Measurements from ENCODE around the gene SLC26A4. TPM values are rescaled to one million over a fixed set of nuclear protein-coding genes. Genes with fewer than 3 reads are reported as not detected.
"Not testable (repeated sequence)": the region's sequence is repeated elsewhere in the genome, so short reads cannot be mapped to it uniquely, and the experiment has no call there.

SLC26A4 gene
- 3.2 TPM for total RNA-seq

DNA sequence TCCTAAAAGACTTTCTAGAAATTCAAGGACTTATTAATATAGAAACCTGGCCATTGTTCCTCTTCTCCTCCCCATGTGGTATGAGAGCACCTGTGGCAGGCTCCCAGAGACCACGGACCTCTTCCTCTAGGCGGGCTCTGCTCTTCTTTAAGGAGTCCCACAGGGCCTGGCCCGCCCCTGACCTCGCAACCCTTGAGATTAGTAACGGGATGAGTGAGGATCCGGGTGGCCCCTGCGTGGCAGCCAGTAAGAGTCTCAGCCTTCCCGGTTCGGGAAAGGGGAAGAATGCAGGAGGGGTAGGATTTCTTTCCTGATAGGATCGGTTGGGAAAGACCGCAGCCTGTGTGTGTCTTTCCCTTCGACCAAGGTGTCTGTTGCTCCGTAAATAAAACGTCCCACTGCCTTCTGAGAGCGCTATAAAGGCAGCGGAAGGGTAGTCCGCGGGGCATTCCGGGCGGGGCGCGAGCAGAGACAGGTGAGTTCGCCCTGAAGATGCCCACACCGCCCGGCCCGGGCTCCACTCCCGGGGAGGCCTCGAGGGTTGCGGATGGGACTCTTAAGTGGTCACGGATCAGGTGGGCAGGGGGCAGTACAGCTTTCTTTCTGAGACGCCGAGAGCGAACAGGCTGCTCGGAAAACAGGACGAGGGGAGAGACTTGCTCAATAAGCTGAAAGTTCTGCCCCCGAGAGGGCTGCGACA, at the start of gene SLC26A4:
Gene SLC26A4, plus strand, starts transcription at position 448 of the 700 bp plus-strand sequence. CDS start 814 bp downstream, outside the sequence.
- DNase-seq (ENCODE audit: low spot score): no peak
- ATAC-seq: peak; percentile 41
- intact Hi-C loops (cut with DNase I): no loop called here

GRCh38 chr7:107613439-107613838, 47.2 kb upstream of the SLC26A4 start:
- DNase-seq (ENCODE audit: low spot score): no peak
- intact Hi-C loops (cut with DNase I): no loop called here
- ATAC-seq: no peak

GRCh38 chr7:107613948-107614347, 46.7 kb upstream of the SLC26A4 start:
- ATAC-seq (no peak), DNase-seq (ENCODE audit: low spot score) (no peak)
- intact Hi-C loops (cut with DNase I): no loop called here

GRCh38 chr7:107614425-107614824, 46.2 kb upstream of the SLC26A4 start:
- DNase-seq (ENCODE audit: low spot score) (no peak), ATAC-seq (peak; percentile 72)
- intact Hi-C loops (cut with DNase I): no loop called here

DNA sequence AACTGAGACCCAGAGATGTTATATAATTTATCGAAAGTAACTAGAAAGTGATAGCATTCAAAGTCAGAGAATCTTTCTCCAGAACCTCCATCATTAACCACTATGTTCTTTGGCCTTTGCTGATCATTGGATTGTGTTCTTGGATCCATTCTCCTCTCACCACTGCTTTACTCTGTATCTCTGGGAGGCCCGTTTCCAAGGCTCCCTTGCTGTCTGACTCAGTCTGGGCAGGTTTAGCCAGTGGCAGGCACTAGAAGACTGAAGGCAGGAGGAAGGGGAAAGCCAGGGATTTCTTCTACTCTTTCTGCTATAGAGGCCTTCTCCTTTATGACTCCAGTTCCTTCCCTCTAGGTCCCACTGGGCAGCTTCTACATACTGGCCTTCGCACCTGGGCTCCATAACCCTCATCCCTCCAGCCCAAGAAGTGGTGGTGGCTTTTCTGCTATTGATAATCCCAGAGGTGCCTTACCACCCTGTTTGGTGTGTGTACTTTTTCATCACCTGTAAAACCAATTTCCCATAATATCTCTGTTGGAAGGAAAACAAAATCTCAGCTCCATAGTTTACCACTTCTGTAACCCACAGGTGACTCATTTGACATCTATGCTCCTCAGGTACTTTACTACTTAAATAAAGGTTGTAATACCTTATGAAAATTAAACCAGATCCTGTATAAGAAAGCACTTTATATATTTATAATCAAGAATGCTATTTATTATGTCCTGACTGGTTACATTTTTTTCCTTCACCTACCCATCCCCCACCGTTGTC, 44.5 kb upstream of the SLC26A4 start:
- ATAC-seq (peak; percentile 52), DNase-seq (ENCODE audit: low spot score) (no peak)
- intact Hi-C loops (cut with DNase I): no loop called here

DNA sequence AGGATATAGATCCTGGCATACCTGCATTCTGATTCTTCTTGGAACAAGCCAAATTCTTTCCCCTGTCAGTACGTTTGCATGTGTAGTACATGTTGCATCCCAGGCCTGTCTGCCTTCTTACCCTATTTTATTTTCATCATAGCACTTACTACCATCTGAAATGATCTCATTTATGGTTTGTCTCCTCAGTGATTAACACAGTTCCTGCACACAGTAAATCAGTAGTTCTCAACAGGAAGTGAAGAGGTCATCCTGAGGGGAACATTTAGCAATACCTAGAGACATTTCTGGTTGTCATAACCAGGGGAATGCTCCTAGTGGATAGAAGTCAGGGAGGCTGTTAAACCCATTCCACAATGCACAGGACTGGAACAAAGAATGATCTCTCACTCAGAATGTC, 38.2 kb upstream of the SLC26A4 start:
- ATAC-seq (peak; percentile 48), DNase-seq (ENCODE audit: low spot score) (no peak)
- intact Hi-C loops (cut with DNase I): no loop called here

DNA sequence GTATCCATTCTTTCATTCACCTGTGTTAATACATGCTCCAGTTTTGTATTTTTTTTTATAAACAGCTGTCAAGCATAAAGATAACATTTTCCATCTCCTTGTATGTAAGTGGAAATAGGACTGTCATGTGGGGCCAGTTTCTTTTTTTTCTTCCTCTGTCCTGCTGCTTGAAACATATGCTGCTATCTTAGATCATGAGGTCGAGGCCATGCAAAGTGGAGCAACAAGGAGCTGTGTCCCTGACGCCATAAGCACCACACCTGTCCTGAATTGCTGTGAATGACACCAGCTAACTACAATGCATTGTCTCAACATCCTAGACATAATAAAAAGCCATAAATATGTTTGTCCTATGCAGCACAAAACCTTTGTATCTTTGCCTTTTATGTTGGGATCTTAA, 37.7 kb upstream of the SLC26A4 start:
- ATAC-seq (no peak), DNase-seq (ENCODE audit: low spot score) (no peak)
- intact Hi-C loops (cut with DNase I): no loop called here

- DNase-seq (ENCODE audit: low spot score): no peak
- intact Hi-C loops (cut with DNase I): no loop called here
- no peak for ATAC-seq
Observed at GRCh38 chr7:107627002-107627401, 33.6 kb upstream of the SLC26A4 start.

DNA sequence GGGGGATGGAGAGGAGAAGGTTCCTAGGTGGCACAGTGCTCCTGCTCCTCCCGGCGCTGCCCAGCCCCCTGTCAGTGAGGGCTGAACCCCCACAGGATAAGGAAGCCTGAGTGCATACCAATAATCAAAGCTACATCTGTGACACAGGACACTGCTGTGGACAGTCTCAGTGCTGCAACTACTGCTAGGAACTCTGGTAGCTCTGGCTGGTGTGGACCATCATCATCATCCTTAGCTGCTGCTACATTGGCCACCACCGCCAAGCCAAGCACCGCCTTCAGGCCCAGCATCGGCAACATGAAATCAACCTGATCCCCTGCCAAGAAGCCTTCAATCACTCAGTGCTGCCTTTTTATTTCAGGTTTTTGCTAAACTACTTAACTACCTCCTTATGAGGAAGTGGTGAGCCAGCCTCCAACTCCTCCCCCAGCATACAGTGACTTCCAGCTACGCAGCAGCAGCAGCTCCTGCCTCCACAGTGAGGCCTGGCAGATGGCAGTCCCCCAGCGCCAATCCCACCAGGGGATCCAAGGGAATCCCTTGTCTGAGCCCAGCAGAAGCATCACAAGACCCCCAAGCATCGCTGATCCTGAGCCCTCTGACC, 32.1 kb upstream of the SLC26A4 start:
- ATAC-seq (no peak), DNase-seq (ENCODE audit: low spot score) (no peak)
- intact Hi-C loops (cut with DNase I): no loop called here

- ATAC-seq (no peak), DNase-seq (ENCODE audit: low spot score) (no peak)
- intact Hi-C loops (cut with DNase I): no loop called here
Observed at GRCh38 chr7:107630342-107630741, 30.3 kb upstream of the SLC26A4 start.

GRCh38 chr7:107631588-107632491, 28.8 kb upstream of the SLC26A4 start:
- DNase-seq (ENCODE audit: low spot score): no peak
- ATAC-seq: no peak
- intact Hi-C loops (cut with DNase I): no loop called here

- DNase-seq (ENCODE audit: low spot score) (no peak), ATAC-seq (no peak)
- intact Hi-C loops (cut with DNase I): no loop called here
Observed at GRCh38 chr7:107632492-107632865, 28.1 kb upstream of the SLC26A4 start.

DNA sequence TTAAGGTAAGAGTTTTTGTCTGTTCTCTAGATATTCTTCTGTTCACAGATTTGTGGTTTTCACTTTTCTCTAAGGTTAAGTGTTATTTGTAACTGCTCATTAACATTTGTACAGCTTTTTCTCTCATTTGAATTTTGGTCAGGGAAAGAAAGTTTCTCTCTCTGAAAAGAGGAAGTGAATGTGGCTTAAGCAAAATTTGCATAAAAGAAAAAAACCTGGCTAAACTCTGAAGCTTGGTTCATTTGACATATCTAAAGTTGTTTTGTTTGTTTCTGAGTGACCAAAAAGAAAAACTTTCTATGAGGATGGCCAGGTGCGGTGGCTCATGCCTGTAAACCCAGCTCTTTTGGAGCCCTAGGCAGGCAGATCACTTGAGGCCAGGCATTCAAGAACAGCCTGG, 22.0 kb upstream of the SLC26A4 start:
- intact Hi-C loops (cut with DNase I): no loop called here
- DNase-seq (ENCODE audit: low spot score): no peak
- ATAC-seq: no peak

- DNase-seq (ENCODE audit: low spot score); intact Hi-C loops (cut with DNase I); ATAC-seq: not testable (repeated sequence)
Observed at GRCh38 chr7:107639070-107639469, 21.6 kb upstream of the SLC26A4 start.

DNA sequence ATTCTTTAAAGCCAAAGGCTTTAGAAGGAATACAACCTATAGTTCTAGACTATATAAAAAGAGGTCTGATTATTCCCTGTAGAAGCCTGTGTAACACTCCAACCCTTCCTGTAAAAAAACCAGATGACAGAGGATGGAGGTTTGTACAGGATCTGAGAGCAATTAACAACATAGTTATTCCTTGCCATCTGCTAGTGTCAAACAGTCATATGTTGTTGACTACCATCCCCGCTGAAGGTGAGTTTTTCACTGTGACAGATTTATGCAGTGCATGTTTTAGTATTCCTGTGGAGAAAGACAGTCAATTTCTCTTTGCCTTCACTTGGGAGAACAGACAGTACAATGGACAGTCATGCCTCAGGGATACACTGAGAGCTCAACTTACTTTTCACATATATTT, 19.0 kb upstream of the SLC26A4 start:
- ATAC-seq: no peak
- intact Hi-C loops (cut with DNase I): no loop called here
- DNase-seq (ENCODE audit: low spot score): no peak

DNA sequence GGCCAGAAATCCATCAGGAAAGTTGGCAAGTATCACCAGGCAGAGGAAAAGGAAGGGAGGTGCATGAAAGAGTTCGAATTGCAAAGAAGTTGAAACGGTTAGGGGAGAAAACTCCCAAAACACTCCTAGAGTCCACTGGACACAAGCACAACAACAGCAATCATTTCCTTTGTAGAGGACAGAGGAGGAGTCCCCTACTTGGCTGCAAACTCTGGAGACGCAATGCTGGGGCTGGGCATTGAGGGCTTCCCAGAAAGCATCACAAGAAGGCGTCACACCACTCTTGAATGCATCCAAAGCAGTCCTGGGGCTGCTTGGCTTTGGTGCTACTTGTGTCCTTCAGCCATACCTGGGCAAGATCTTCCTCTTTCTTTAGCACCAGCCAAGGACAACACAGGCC, 18.1 kb upstream of the SLC26A4 start:
- DNase-seq (ENCODE audit: low spot score): no peak
- intact Hi-C loops (cut with DNase I): no loop called here
- no peak for ATAC-seq

- ATAC-seq: no peak
Observed at GRCh38 chr7:107643407-107643806, 17.2 kb upstream of the SLC26A4 start.

DNA sequence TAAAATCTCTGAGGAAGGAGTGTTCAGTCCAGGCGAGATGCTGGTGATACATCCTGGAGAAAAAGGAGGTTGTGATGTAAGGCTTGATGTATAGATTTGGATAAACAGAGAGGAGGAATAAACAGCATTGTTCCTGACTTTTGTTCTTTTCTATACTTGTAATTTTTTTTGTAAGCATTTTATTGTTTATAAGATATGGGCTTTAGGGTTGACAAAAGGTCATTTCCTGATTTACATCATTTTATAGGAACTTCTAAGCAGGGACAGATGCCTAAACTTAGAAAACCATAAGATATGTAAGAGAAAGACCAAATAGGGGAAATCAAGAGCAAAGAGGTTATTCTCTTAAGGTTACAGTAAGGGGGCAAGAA, 16.7 kb upstream of the SLC26A4 start:
- ATAC-seq: no peak
- intact Hi-C loops (cut with DNase I): no loop called here
- DNase-seq (ENCODE audit: low spot score): no peak

More at GRCh38 chr7:107643407-107643806, 17.2 kb upstream of the SLC26A4 start:
- intact Hi-C loops (cut with DNase I): no loop called here
- DNase-seq (ENCODE audit: low spot score): no peak

- intact Hi-C loops (cut with DNase I): no loop called here
- DNase-seq (ENCODE audit: low spot score) (no peak), ATAC-seq (peak; percentile 67)
Observed at GRCh38 chr7:107644309-107644974, 16.2 kb upstream of the SLC26A4 start.
